GM11168 (cell line): Measurements from ENCODE around the gene CPEB3.

Experiments used
- in situ Hi-C: fragments of 300-500 bp; cut with MboI; formaldehyde crosslinking; loops from one replicate; pipeline ENCODE4 v1.12.0; 2022; ENCODE audit warnings: low sequenced_read_pairs; ENCODE audit not compliant: unreplicated experiment

The CPEB3 gene

GRCh38 chr10:92111336-92111939, 179.4 kb downstream of the CPEB3 start:
- in situ Hi-C loops: no loop called here

- in situ Hi-C loops: no loop called here
Measured at GRCh38 chr10:92110039-92110794, 180.7 kb downstream of the CPEB3 start.

GRCh38 chr10:92108747-92109146, 182.1 kb downstream of the CPEB3 start:
- in situ Hi-C loops: no loop called here

- in situ Hi-C loops: no loop called here
Measured at GRCh38 chr10:92108120-92108519, 182.8 kb downstream of the CPEB3 start.

- in situ Hi-C loops: no loop called here
Measured at GRCh38 chr10:92103376-92104090, 187.3 kb downstream of the CPEB3 start.

GRCh38 chr10:92102601-92103213, 188.2 kb downstream of the CPEB3 start:
- in situ Hi-C loops: no loop called here

- in situ Hi-C loops: no loop called here
Measured at GRCh38 chr10:92094960-92095359, 195.9 kb downstream of the CPEB3 start.

GRCh38 chr10:92091965-92092364, 198.9 kb downstream of the CPEB3 start:
- in situ Hi-C loops: no loop called here

- in situ Hi-C loops: loop anchor here (10.0 kb wide), 1 partner anchor 207 kb away; the partner anchor contains the start of genes CPEB3 and MARCHF5
Measured at GRCh38 chr10:92087750-92088395, 203.0 kb downstream of the CPEB3 start.

- in situ Hi-C loops: loop anchor here (5.0 to 10.0 kb wide), 2 partner anchors 212 to 350 kb away; partner anchors contain the start of genes CPEB3 and MARCHF5
Measured at GRCh38 chr10:92082583-92083280, 208.1 kb downstream of the CPEB3 start.

- in situ Hi-C loops: loop anchor here (5.0 to 10.0 kb wide), 2 partner anchors 213 to 351 kb away; partner anchors contain the start of genes CPEB3 and MARCHF5
Measured at GRCh38 chr10:92081641-92082040, 209.2 kb downstream of the CPEB3 start.

GRCh38 chr10:92080244-92080643, 210.6 kb downstream of the CPEB3 start:
- in situ Hi-C loops: loop anchor here (5.0 to 10.0 kb wide), 2 partner anchors 215 to 352 kb away; partner anchors contain the start of genes CPEB3 and MARCHF5

GRCh38 chr10:92079003-92079402, 211.9 kb downstream of the CPEB3 start:
- in situ Hi-C loops: no loop called here

- in situ Hi-C loops: no loop called here
Measured at GRCh38 chr10:92076722-92077121, 214.2 kb downstream of the CPEB3 start.

GRCh38 chr10:92075829-92076228, 215.0 kb downstream of the CPEB3 start:
- in situ Hi-C loops: no loop called here

- in situ Hi-C loops: no loop called here
Measured at GRCh38 chr10:92074126-92074887, 216.6 kb downstream of the CPEB3 start.

GRCh38 chr10:92068900-92069299, 222.0 kb downstream of the CPEB3 start:
- in situ Hi-C loops: no loop called here

- in situ Hi-C loops: no loop called here
Measured at GRCh38 chr10:92066386-92066785, 224.5 kb downstream of the CPEB3 start.

GRCh38 chr10:92064506-92064905, 226.4 kb downstream of the CPEB3 start:
- in situ Hi-C loops: no loop called here
